IPS-15b (cell line): ENCODE results near the gene DNAJB4.

ENCODE experiments used
- H3K27me3 ChIP-seq: one replicate; pipeline ENCODE4 v1.6.1; 2013; ENCODE audit warnings: low read length; ENCODE audit not compliant: control insufficient read depth, insufficient read depth
- H3K36me3 ChIP-seq: one replicate; pipeline ENCODE4 v1.6.1; 2013; ENCODE audit warnings: low read length; ENCODE audit not compliant: control insufficient read depth, insufficient read depth
- H3K4me1 ChIP-seq: one replicate; pipeline ENCODE4 v1.6.1; 2013; ENCODE audit warnings: mild to moderate bottlenecking, low read length; ENCODE audit not compliant: control insufficient read depth, insufficient read depth
- H3K4me3 ChIP-seq: one replicate; pipeline ENCODE4 v1.5.1; 2013; ENCODE audit warnings: low read depth, low read length
- H3K9ac ChIP-seq: one replicate; pipeline ENCODE4 v1.6.1; 2013; ENCODE audit warnings: low read depth, mild to moderate bottlenecking, low read length
- H3K9me3 ChIP-seq: one replicate; pipeline ENCODE4 v1.6.1; 2013; ENCODE audit warnings: mild to moderate bottlenecking, low read length; ENCODE audit not compliant: control insufficient read depth, insufficient read depth

DNAJB4 gene

DNA sequence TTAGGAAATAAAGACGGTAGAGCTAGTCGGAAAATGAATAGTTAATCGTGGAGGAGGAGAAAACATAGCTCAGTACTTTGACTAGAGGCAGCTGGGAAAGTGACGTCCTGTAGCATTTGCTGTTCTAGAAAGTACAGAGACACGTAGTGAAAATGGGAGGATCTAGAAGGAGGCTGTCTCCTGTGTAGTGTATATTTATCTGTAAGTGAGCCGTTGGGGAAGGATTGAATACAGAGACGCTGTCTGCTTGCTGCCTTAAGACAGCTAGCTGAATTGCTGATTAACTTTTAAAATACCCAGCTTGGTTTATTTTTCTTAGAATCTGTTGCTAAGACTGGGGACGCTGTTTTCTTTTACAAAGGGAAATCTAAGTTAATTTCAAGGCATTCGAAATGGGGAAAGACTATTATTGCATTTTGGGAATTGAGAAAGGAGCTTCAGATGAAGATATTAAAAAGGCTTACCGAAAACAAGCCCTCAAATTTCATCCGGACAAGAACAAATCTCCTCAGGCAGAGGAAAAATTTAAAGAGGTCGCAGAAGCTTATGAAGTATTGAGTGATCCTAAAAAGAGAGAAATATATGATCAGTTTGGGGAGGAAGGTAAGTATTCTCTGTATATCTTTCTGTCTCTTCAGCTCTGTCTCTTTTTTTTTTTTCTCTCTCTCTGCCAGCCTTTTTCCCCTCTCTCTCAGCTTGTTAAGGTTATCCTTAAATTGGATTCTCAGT is at the start of gene DNAJB4:
Gene DNAJB4, plus strand, starts transcription at position 221 of the 729 bp plus-strand sequence. Its CDS starts 172 bp downstream, at position 393.
- Histone ChIP-seq H3K9ac (peak within 1 kb of the TSS; percentile 24), H3K4me3 (peak within 1 kb of the TSS; percentile 48), H3K9me3 (no peaks in the 10 kb centered on the region), H3K36me3 (no peaks in the 10 kb centered on the region), H3K27me3 (no peaks in the 10 kb centered on the region), H3K4me1 (no peaks in the 10 kb centered on the region)

DNA sequence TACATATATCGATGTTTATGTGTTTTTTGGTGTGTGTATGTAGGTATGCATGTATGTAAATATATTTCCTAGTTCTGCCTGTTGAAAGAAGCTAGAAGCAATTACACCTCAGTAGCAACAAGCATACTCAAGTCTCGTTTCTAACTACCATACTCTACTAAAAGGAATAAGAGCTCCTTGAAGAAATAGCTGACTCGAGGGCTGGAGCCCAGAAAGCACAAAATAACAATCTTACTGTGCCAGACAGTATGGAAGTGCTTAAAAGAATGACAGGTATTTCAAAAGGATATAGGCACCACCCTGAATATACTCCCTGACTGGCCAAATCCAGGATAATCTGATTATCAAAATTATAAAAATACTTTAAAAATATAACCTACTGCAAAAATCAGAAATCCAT is 49.0 kb upstream of the DNAJB4 start:
- Histone ChIP-seq H3K4me1 (no peaks in the 10 kb centered on the region), H3K36me3 (peaks cover 53% of the 10 kb centered on the region), H3K4me3 (no peak overlapping the region)

DNA sequence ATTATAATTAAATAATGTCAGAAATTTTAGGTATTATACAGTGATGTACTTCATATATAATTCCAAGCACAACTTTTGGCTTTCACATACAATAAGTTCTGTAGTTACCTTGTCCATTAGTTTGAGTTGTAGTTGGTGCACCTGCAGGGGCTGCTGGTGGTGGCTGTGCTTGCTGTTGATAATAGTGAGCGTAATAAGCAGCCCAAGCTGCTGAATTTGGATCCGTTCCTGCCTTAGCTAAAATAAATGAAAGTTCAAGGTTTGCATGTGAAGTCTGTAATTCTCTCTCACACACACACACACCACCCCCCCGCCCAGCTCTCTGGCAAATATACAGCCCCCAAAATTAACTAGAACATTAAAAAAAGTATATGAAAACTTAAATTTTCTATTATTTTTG is 48.3 kb upstream of the DNAJB4 start:
- no peaks in the 10 kb centered on the region for H3K9me3 ChIP-seq
- no peaks in the 10 kb centered on the region for H3K27me3 ChIP-seq
- no peaks in the 10 kb centered on the region for H3K4me1 ChIP-seq
- H3K36me3 ChIP-seq, result peaks cover 58% of the 10 kb centered on the region
- H3K9ac ChIP-seq, result no peak overlapping the region
- H3K4me3 ChIP-seq, result no peak overlapping the region

More for the DNA sequence above, 49.0 kb upstream of the DNAJB4 start:
- Histone ChIP-seq H3K9ac (no peak overlapping the region), H3K27me3 (no peaks in the 10 kb centered on the region), H3K9me3 (no peaks in the 10 kb centered on the region)

DNA sequence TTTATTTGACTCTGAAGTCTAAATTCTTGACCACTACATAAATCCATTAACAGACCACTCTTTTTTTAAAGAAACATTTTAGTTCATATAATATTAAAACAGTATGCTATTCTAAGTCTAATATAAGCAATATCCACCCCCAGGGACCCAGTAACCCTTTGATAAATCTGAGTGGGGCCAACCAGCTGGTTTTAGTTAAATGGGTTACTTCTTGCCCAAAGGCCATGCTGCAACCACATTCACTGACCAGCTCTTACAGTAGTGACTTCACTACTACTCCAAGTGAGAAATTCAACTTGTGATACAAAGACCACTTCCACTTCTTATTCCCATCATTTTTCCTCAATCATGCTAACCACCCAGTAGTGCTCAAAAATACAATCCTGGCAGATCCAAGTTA is 46.3 kb upstream of the DNAJB4 start:
- peaks cover 73% of the 10 kb centered on the region for H3K36me3 ChIP-seq
- no peaks in the 10 kb centered on the region for H3K9me3 ChIP-seq
- H3K4me3 ChIP-seq, result no peak overlapping the region
- H3K4me1 ChIP-seq, result no peaks in the 10 kb centered on the region
- no peak overlapping the region for H3K9ac ChIP-seq
- no peaks in the 10 kb centered on the region for H3K27me3 ChIP-seq

DNA sequence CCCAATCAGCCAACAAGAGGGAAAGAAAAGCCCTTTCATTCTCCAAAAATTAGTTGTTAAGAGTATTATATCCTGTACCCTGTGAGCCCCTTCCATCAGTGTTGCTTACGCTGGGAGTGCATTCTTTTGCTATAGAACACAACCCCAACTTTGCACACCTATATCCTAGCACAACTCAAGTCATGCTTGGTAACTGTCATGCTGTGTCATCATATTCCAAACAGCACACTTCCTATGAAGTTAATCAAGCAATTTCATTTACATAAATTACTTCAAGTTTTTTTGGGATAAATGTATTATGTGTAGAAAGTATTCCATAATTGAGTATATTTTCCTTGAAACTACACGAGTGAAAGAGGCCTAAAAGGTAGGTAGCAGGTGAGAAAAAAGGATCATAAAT is 45.9 kb upstream of the DNAJB4 start:
- Histone ChIP-seq H3K27me3 (no peaks in the 10 kb centered on the region), H3K9me3 (no peaks in the 10 kb centered on the region), H3K9ac (no peak overlapping the region), H3K4me3 (no peak overlapping the region), H3K36me3 (peaks cover 73% of the 10 kb centered on the region), H3K4me1 (no peaks in the 10 kb centered on the region)

DNA sequence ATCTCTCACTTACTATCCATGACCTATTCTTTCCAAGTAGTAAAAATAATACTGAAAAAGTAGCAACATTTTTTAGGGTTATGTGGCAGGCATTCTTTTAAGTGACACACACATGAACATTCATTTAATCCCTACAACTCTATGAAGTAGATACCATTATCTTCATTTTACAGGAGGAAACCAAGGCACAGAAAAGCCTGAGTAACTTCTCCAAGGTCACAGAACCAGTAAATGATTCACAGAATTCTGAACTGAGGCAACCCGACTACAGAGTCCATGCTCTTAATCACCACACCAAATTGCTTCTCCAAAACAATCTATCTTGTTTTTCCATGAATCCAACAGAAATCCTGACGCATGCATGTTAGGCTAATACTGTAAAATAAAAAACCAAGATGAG is 43.3 kb upstream of the DNAJB4 start:
- no peaks in the 10 kb centered on the region for H3K9me3 ChIP-seq
- no peak overlapping the region for H3K9ac ChIP-seq
- H3K27me3 ChIP-seq, result no peaks in the 10 kb centered on the region
- no peak overlapping the region for H3K4me3 ChIP-seq
- no peaks in the 10 kb centered on the region for H3K4me1 ChIP-seq
- peaks cover 61% of the 10 kb centered on the region for H3K36me3 ChIP-seq

DNA sequence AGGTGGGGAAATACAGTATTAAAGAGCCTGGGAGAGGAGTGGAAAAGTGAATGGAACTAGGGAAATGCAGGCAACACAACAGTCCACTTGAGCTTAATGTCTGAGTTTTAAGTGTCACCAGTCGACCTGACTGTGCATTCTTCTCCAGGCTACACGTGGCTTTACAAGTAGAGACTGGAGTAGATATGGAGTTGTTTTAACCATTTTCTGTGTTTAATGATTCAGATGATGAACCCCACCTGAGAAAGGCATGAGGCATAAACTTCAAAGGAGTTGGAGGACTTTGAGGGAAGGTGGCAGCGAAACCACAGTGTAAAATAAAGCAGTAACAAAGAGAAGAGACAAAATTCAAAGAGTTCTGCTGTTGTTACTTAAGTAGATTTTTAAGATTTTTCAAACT is 38.4 kb upstream of the DNAJB4 start:
- peaks cover 38% of the 10 kb centered on the region for H3K36me3 ChIP-seq
- H3K9ac ChIP-seq, result no peak overlapping the region
- H3K4me1 ChIP-seq, result no peaks in the 10 kb centered on the region
- H3K27me3 ChIP-seq, result no peaks in the 10 kb centered on the region
- H3K9me3 ChIP-seq, result no peaks in the 10 kb centered on the region
- no peak overlapping the region for H3K4me3 ChIP-seq

DNA sequence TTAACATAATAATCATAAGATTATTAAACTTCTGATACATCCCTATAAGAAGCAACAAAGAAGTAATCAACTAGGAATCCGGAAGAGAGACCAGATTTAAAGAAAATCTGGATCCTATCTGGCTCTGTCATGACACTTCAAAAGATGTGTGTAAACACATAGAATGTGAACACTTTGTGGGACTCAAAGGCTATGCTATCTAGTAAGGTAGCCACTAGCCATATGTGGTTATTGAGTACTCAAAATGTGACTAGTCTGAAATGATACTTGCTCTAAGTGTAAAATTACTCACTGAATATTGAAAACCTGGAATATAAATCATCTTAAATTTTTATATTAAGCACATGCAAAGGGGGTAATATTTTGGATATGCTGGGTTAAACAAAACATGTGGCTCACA is 34.5 kb upstream of the DNAJB4 start:
- Histone ChIP-seq H3K9me3 (no peaks in the 10 kb centered on the region), H3K4me1 (peaks cover 7% of the 10 kb centered on the region), H3K9ac (no peak overlapping the region), H3K27me3 (no peaks in the 10 kb centered on the region), H3K36me3 (peaks cover 22% of the 10 kb centered on the region), H3K4me3 (no peak overlapping the region)

DNA sequence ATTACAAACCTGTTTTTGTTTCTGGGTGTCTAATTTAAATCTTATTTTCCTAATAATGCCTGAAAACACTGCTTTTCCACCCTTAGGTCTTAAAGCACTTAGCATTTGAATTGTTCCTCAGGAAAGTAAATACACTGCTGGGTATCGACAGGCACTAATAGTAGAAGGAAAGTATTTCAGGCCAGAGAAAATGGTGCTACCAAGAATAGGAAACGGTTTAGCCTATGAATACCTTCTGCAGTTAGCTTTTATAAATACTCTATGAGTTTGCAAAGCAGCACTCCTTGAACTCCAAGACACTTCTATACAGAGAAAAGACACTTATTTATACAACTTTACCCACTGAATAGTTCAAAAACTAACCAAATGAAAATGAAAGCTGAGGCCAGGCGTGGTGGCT is 32.7 kb upstream of the DNAJB4 start:
- Histone ChIP-seq H3K4me3 (no peak overlapping the region), H3K9ac (no peak overlapping the region), H3K4me1 (peaks cover 7% of the 10 kb centered on the region), H3K9me3 (no peaks in the 10 kb centered on the region), H3K36me3 (peaks cover 9% of the 10 kb centered on the region), H3K27me3 (no peaks in the 10 kb centered on the region)

DNA sequence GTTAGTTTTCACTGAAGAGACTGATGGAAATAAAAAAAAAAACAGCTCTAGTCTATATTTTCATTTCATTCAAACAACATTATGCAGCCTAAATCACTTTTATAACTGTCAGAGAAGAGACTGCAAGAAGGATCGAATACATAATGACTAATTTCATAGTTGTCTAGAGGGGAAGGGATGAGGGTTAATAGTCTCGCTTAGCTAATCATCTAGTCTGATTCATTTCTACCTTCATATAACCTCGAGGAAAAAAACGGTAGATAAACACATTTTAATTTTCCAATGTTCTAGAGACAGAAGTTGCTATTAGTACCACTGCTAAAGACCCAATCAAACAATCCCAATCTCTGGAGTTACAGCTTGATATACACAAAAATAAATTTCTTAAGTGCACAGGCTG is 29.4 kb upstream of the DNAJB4 start:
- Histone ChIP-seq H3K27me3 (no peaks in the 10 kb centered on the region), H3K9me3 (no peaks in the 10 kb centered on the region), H3K36me3 (no peaks in the 10 kb centered on the region), H3K9ac (peak overlapping the region; percentile 26), H3K4me3 (peak overlapping the region; percentile 5), H3K4me1 (peaks cover 8% of the 10 kb centered on the region)

DNA sequence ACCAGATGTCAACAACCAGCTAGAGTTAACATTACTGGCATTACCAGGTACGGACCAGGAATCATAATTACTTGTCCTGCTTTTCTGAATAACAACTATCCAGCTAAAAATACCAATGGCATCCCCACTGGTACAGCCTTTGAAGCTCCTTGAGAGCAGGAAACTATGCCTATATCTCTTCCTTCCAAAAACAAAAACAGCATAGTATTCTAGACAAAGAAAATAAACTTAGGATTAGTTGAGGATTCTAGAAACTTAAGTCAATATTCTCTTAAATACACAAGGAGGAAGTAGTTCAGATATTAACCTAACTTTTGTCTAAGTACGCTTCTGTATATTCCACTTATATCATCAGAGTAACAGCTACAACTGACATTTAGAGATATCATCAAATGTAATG is 28.8 kb upstream of the DNAJB4 start:
- Histone ChIP-seq H3K4me3 (peak overlapping the region; percentile 92), H3K36me3 (no peaks in the 10 kb centered on the region), H3K9me3 (no peaks in the 10 kb centered on the region), H3K4me1 (peaks cover 12% of the 10 kb centered on the region), H3K27me3 (no peaks in the 10 kb centered on the region), H3K9ac (no peak overlapping the region)

DNA sequence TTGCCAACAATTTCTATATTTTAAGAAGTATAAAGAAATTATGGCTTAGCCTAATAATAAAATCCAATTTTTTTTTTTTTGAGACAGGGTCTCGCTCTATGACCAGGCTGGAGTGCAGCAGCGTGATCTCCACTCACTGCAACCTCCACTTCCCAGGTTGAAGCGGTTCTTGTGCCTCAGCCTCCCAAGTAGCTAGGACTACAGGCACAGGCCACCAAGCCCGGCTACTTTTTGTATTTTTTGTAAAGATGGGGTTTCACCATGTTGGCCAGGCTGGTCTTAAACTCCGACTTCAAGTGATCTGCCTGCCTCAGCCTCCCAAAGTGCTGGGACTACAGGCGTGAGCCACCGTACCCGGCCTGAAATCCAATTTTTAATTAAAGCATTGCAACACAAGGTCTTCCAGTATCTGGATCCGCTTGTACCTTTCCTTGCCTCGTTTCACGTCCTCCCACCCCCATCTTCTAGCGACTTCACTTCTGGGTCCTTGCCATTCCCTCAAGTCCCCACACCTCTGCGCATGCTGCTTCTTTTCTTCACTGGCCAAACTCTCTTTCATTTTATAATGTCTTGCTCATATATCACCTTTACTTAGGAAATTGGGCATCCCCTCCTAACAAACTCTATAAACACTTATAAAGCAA is 28.2 kb upstream of the DNAJB4 start:
- peak overlapping the region; percentile 27 for H3K9ac ChIP-seq
- H3K4me3 ChIP-seq, result peak overlapping the region; percentile 92
- H3K27me3 ChIP-seq, result no peaks in the 10 kb centered on the region
- no peaks in the 10 kb centered on the region for H3K36me3 ChIP-seq
- H3K4me1 ChIP-seq, result peaks cover 12% of the 10 kb centered on the region
- no peaks in the 10 kb centered on the region for H3K9me3 ChIP-seq
